GM12878 (cell line): ENCODE data around the gene TMED1.

Experiments used
- BHLHE40 ChIP-seq, 2 experiments: fragments of 450-650 bp in 1 of 2; IDR thresholded peaks; 2 replicates each; pipeline ENCODE4 v1.6.1; 2011 to 2017; ENCODE audit warnings: low read depth in 2 of 2, borderline replicate concordance in 1 of 2, improper control_type of control experiment in 1 of 2, low read length in 1 of 2, mild to moderate bottlenecking in 1 of 2
- CBX5 ChIP-seq: sonication (generic); IDR thresholded peaks from 2 replicates; pipeline ENCODE4 v1.6.1; 2016; ENCODE audit warnings: low read depth, moderate library complexity, mild to moderate bottlenecking, inconsistent platforms
- CTCF ChIP-seq, 3 experiments: IDR thresholded peaks in 2 of 3; conservative IDR thresholded peaks in 1 of 3; 2 replicates each; pipeline ENCODE4 v1.5.1; 2011; ENCODE audit warnings: low read depth in 3 of 3, low read length in 3 of 3, mild to moderate bottlenecking in 3 of 3, control low read depth in 2 of 3, moderate library complexity in 2 of 3, inconsistent platforms in 1 of 3, mixed read lengths in 1 of 3; ENCODE audit not compliant: control insufficient read depth in 2 of 3, insufficient read depth in 1 of 3; ENCODE audit errors: extremely low read depth in 1 of 3
- E2F4 ChIP-seq: IDR thresholded peaks from 2 replicates; pipeline ENCODE4 v1.6.1; 2012; ENCODE audit warnings: low read depth, low read length, improper control_type of control experiment
- ESRRA ChIP-seq: IDR thresholded peaks from 2 replicates; pipeline ENCODE4 v1.6.1; 2012; ENCODE audit warnings: mild to moderate bottlenecking, low read length, improper control_type of control experiment
- JUND ChIP-seq: IDR thresholded peaks from 2 replicates; pipeline ENCODE4 v1.6.1; 2012; ENCODE audit warnings: low read depth, mild to moderate bottlenecking, low read length, improper control_type of control experiment, moderate library complexity
- MAX ChIP-seq: IDR thresholded peaks from 2 replicates; pipeline ENCODE4 v1.6.1; 2012; ENCODE audit warnings: low read depth, low read length, improper control_type of control experiment
- MTA2 ChIP-seq: fragments of 450-650 bp; IDR thresholded peaks from 2 replicates; pipeline ENCODE4 v1.6.1; 2016; ENCODE audit warnings: low read depth, mild to moderate bottlenecking, moderate library complexity
- MYC ChIP-seq: IDR thresholded peaks from 2 replicates; pipeline ENCODE4 v1.6.1; 2011; ENCODE audit warnings: mild to moderate bottlenecking, low read length, moderate library complexity, inconsistent platforms; ENCODE audit not compliant: insufficient read depth, insufficient replicate concordance, insufficient read length, severe bottlenecking
- PAX5 ChIP-seq: IDR thresholded peaks from 2 replicates; pipeline ENCODE4 v1.6.1; 2011; ENCODE audit warnings: low read depth, low read length, borderline replicate concordance
- POLR2AphosphoS5 ChIP-seq: IDR thresholded peaks from 2 replicates; pipeline ENCODE4 v1.6.1; 2011; ENCODE audit warnings: mild to moderate bottlenecking, low read length, inconsistent platforms
- SIN3A ChIP-seq: IDR thresholded peaks from 2 replicates; pipeline ENCODE4 v1.6.1; 2012; ENCODE audit warnings: low read depth, low read length, improper control_type of control experiment
- TCF12 ChIP-seq: IDR thresholded peaks from 2 replicates; pipeline ENCODE4 v1.6.1; 2011; ENCODE audit warnings: low read depth, mild to moderate bottlenecking, low read length
- ZBTB33 ChIP-seq: fragments of 450-650 bp; IDR thresholded peaks from 2 replicates; pipeline ENCODE4 v1.6.1; 2017; ENCODE audit warnings: mild to moderate bottlenecking

GRCh38 chr19:10874024-10874423 is 38.0 kb upstream of the TMED1 start:
- TF ChIP-seq CTCF (IDR thresholded peaks at IDR 0.05 in 2 of 3, conservative IDR thresholded peaks at IDR 0.05 in 1 of 3; ENCODE audit: control insufficient read depth in 2 of 3, extremely low read depth in 1 of 3, insufficient read depth in 1 of 3, low read depth in 3 of 3, low read length in 3 of 3) (no peak), CBX5 (no peak), MTA2 (no peak), JUND (no peak), SIN3A (no peak), ESRRA (no peak), TCF12 (no peak), E2F4 (no peak), MYC (no peak), POLR2AphosphoS5 (no peak), PAX5 (no peak), ZBTB33 (no peak), BHLHE40 (IDR thresholded peaks at IDR 0.05; ENCODE audit: borderline replicate concordance in 1 of 2, low read depth in 2 of 2, low read length in 1 of 2) (no peak), MAX (no peak)
